SK-N-DZ (cell line): ENCODE measurements around the gene TMCO5A.
A peak's percentile ranks its signal among the peaks of the same experiment; 100 is the strongest.

Experiments used
- DNase-seq: peaks from one replicate; pipeline ENCODE4 v3.0.0-alpha.2; 2015; ENCODE audit warnings: low spot score

Gene TMCO5A

DNA sequence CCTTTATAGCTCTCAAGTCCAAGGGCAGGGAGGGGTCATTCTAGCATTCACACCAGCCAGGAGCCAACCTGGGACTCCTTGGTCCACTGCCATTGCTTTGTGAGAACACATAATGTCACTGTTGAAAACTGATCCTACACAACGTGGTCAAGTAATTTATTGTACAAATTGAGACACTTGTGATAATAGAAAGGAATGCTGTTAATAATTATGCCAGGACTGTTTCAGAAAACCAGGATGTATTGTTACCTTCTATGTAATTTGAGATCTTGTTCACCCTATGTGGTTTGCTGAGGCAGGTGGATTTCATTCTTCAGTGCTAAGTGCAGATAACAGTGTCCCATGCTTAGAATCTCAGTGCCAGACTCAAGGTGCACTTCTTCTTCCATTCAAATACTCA is 33.3 kb downstream of the TMCO5A start:
- no peak for DNase-seq

DNA sequence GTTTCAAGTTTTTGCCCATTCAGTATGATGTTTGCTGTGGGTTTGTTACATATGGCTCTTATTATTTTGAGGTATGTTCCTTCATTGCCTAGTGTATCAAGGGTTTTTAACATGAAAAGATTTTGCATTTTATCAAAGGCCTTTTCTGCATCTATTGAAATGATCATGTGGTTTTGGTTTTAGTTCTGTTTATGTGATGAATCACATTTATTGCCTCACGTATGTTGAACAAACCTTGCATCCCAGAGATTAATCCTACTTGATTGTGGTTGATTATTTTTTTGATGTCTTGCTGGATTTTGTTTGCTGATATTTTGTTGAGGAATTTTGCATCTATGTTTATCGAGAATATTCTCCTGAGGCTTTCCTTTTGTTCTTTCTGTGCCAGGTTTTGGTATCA is 39.4 kb downstream of the TMCO5A start:
- no peak for DNase-seq

DNA sequence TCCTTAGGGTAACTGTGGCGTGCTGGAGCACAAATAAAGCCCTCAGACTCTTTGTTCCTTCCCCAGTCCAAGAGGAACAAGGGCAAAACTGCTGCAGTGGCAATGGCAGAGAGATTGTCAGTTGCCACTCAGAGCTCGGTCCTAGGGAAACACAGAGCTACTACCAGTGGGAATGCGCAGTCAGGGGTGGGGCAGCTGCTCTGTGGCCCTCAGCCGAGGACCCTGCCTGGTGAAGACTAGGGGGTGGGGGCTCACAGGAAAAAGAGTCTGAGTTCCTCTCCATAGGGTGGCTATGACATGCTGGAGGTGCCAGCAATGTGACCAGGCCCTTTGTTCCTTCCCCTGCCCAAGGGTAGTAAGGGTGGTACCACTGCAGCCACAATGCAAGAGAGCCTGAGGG is 43.8 kb downstream of the TMCO5A start:
- DNase-seq, result no peak

DNA sequence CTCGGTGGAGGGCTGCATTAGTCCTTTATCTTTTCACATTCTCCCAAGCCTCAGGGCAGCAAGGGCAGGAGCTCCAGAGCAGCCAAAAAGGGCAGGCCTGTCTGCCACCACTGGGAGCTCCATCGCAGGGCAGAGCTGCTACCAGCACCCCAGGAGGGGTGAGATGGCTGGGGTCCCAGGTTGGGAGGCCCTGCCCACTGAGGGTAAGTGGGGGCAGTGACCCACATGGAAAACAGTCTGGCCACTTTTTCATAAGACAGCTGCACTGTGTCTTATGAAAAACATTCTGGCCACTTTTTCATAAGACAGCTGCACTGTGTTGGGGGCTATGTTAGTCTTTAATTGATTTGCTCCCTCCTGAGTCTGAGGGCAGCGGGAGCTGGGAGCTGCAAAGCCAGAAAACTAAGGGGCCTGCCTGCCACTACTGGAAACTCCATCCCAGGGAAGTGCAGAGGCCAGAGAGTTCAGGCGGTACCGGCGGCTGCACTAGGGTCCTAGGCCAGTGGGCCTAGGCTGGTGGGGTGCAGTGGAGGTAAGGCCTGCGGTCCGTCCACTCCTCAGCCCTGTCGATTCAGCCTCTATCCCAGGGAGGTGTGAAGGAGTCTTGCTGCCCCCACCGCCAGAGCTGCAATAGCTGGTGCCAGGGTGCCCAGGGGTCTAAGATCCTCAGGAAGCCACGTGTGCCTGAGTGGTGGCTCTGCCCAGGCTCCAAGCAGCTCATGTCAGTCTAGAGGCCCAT is 45.4 kb downstream of the TMCO5A start:
- no peak for DNase-seq

DNA sequence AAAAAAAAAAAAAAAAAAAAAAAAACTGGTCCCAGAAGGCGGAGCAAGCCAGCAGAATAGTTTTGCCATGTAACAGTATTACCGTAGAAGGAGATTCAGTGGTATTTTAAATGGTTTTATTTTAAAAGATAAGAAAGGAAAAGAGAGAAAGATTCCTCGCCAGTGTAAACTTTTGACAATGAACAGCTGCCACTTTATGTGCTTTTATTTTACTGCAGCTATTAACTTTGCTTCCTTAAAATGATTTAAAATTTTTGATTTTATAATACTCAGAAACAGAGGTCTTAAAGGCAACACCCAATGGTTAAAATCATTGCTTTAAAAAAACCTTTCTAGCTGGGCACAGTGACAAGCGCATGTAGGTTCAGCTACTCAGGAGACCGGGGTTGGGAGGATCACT is 46.8 kb downstream of the TMCO5A start:
- DNase-seq, result no peak

DNA sequence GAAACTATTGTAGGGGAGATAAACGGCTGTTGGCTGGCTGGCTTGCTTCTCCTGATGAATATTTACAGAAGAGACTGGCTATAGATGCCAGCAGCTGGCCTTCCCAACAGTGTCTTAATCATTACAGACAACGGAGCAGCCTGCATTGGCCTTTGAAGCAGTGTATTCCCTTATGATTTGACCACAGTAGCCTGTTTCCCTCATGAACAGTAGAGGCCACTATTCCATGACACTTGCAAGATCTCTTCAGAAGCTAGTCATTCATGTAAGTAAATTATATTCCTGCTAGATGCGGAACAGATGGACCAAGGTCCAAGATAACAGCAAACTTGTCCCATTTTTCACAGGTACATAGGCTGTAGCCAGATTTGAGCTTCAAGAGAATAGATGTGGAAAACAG is 47.3 kb downstream of the TMCO5A start:
- peak; percentile 81 for DNase-seq

DNA sequence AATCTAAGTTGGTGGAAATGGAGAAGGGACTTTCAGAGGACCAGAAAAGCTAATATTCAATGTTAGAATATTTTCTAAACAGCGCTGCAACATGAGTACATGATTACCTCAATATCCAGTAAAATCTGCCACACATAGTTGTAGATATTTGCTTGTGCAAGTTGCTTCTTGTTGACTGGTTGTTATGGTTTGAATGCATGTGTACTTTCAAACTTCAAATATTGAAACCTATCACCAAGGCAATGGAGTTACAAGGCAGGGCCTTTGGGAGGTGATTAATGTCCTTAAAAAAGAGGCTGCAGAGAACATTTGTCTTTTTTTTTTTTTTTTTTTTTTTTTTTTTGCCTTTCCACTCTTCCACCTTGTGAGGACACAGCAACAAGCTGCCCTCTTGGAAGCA is 49.9 kb downstream of the TMCO5A start:
- DNase-seq, result no peak

DNA sequence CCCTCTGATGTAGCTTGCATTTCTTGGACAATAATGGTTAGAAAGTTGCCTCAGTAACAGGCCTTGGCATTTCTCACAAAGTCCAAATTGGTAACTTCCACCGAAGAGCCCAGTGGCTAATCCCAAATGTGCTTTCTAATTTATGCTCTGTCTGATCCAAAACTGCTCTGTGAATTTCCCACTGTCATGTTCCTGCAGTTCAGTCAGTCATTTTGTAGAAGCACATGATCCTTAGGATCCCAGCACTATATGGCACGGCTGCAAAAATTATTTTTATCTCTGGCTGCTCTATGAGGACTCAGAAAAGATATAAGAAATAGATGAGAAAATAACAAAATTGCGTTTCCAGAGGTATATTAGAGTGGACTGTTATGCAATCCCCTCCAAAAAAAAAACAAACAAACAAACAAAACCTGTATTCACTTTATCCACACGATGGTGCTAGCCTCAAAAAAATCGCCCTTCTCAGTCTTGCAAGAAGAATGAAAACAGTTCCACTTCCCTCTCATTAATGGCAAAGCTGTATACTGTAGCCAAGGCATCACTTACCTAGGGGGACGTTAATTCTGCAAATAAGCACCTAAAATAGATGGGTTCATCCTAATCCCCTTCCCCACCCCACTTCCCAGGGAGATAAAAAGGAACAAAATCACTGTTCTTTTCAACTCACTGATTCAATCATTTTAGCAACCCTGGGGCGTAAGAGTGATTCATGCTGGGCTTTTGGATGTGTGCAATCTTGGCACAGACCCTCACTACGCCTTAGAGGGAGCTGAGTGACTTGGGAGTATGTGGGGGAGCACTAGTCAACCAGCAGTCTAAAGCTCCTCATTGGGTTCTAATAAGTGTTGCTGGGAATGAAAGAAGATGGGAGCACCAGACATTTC is 61.3 kb downstream of the TMCO5A start:
- peak; percentile 61 for DNase-seq
